GM12872 (cell line): ENCODE data around the gene ZDHHC24.

ENCODE experiments used
- TF ChIP-seq, protein P1 (sequence below): IDR thresholded peaks from 3 replicates; pipeline ENCODE4 v1.5.1; 2011; ENCODE audit warnings: low read depth, mild to moderate bottlenecking, low read length, moderate library complexity; ENCODE audit not compliant: insufficient read depth

The ZDHHC24 gene

DNA sequence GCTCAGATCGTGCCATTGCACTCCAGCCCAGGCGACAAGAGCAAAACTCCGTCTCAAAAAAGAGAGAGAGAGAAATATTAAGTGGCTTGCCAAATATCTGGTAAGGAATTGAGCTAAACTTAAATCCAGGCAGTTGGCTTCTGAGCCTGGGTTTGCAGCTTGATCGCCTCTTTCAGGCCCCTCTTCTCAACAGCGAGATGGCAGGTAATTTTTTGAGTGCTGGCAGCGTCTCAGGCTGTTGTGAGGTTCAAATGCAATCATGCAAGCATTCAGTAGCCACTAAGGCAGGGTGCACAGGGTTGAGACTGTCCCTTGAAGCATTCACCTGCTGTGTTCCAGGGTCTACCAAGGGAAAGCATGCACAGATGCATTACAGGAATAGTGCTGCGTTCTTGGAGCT, 23.2 kb upstream of the ZDHHC24 start:
- TF ChIP-seq, protein P1, sequence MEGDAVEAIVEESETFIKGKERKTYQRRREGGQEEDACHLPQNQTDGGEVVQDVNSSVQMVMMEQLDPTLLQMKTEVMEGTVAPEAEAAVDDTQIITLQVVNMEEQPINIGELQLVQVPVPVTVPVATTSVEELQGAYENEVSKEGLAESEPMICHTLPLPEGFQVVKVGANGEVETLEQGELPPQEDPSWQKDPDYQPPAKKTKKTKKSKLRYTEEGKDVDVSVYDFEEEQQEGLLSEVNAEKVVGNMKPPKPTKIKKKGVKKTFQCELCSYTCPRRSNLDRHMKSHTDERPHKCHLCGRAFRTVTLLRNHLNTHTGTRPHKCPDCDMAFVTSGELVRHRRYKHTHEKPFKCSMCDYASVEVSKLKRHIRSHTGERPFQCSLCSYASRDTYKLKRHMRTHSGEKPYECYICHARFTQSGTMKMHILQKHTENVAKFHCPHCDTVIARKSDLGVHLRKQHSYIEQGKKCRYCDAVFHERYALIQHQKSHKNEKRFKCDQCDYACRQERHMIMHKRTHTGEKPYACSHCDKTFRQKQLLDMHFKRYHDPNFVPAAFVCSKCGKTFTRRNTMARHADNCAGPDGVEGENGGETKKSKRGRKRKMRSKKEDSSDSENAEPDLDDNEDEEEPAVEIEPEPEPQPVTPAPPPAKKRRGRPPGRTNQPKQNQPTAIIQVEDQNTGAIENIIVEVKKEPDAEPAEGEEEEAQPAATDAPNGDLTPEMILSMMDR, result no peak

DNA sequence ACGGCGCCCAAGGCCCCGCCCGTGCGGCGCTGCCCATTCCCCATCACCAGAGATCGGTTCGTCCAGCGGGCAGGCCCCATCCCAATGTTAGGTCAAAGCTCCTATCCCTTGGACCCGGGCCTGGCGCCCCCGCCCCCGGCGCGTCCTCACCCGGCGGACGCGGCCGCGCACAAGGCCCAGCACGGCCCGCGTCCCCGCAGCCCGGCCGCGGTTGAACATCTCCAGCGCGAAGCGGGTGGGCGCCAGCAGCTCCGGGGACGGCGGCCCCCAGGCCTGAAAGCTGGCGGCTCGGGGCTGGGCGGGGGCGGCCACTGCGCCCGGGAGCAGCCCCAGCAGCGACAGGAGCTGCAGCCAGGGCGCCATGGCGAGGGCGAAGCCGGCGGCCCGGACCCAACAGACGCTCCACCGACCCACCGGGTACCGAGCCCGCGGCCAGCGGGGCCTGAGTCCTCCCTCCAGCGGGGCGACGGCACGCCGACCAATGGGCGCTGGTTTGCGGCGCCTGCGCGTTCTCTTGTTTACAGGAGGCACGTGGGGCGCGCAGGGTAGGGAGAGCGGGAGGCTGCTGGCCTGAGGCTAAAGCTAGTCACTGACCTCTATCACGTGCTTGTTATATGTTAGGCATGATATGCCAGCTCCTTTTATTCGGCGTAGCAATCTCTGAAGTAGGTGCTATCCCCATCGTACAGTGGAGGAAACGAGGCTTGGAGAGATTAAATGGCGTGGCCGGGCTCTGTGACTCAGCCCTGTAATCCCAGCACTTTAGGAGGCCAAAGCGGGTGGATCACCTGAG, 22.5 kb upstream of the ZDHHC24 start, which contains the start of gene CTSF:
CTSF (minus strand) TSS at position 483 of the 793 bp plus-strand sequence; CDS start at position 363, 120 bp downstream.
- TF ChIP-seq, protein P1, result no peak

DNA sequence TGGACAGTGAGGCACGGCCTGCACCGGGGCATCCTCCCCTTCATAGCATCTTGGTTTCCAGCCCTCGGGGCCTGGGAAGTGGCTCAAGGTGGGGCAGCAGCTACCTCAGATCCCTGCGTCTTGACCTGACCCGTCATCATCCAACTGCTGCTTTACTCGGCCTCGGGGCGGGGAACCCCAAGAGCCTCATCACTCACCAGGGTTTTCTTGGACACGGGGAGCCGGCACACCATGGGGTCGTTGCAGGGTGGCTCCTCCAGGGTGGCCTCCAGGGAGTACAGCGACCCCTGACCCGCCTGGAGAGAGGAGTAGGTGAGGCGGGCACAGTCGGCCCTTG, 21.9 kb upstream of the ZDHHC24 start:
- TF ChIP-seq, protein P1, result no peak

DNA sequence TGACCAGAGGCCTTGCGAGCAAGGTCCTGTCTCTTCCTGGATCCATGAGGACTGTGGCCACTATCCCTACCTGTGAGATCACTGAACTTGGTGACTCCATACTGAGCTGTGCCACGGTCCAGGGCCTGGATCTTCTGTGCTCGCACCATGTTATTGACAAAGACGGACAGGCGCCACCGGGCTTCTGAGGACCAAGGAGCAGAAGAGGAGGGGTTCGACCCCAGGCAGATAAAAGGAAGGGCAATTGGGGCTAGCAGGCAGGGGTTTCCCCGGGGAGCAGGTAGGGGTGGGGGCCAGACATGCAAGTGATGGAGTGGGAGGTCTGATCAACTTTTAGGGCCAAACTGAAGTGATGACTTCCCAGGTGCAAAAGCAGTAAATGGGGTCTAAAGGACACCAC, 20.4 kb upstream of the ZDHHC24 start:
- TF ChIP-seq, protein P1, result no peak

DNA sequence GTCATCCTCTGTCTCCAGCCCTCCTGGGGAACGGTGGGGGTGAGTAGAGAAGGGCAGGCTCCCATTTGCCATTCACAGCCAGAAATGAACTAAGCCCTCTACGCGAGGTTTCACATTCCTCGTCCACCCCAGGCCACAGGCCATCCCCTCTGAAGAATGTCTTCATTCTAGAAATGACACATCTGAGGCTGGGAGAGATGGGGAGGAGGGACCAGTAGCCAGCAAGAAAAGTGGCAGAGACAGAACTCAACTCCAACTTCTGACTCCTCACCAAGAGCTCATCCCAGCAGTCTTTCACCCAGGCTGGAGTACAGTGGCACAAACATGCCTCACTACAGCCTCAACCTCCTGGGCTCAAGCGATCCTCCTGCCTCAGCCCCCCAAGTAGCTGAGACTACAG, 19.1 kb upstream of the ZDHHC24 start:
- TF ChIP-seq, protein P1, result no peak

DNA sequence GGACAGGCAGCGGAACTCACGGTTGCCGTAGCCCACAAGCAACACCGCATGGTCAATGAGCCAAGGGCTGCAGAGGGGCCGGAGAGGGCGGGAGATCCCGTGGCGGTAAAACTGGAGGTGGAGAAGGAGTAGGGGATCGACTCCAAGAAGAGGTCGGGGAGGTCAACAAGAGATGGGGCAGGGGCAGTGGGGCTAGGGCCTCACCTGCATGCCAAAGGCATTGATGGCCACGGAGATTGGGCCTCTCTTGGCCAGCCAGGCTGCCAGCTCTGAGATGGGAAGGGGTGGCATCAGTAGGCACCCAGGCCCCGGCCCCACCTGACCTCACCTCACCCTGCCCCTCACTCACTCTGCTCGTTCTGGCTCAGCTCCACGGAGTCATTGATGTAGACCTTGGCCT, 18.7 kb upstream of the ZDHHC24 start:
- TF ChIP-seq, protein P1, result no peak

DNA sequence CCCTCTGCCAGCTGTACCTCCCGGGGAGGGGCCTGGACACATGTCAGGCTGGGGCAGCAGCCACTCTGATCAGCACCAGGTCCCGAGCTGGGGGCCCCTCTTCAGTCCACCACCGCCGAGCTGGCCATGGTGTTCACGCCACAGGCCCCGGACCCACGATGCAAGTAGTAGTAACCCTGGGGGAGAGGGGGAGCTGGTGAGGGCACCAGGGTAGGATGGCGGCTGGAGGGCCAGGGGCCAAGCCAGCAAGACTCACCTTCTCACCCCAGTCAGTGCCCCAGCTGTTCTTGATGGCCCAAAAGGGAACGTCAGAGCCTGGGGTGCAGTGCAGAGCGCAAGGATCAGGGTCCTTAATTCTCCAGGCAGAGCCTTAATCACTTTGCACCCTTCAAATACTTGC, 18.0 kb upstream of the ZDHHC24 start:
- TF ChIP-seq, protein P1, result no peak
